LNCaP clone FGC (cell line): ENCODE data around the gene PRKCH.

Experiments used
- DNase-seq: peaks from one replicate; pipeline ENCODE4 v3.0.0-alpha.2; 2011; ENCODE audit warnings: low read depth
- H3K4me3 ChIP-seq: 2 replicates; pipeline ENCODE4 v1.5.1; 2011; ENCODE audit warnings: mild to moderate bottlenecking, low read depth, low read length, control low read depth
- TF ChIP-seq, protein P1 (sequence below): IDR thresholded peaks from 2 replicates; pipeline ENCODE4 v1.5.1; 2012; ENCODE audit warnings: mild to moderate bottlenecking; ENCODE audit not compliant: control insufficient read depth, insufficient read depth; ENCODE audit errors: extremely low read depth

Gene PRKCH

GRCh38 chr14:61536661-61537562 lies 215.5 kb downstream of the PRKCH start:
- no peak for DNase-seq
- H3K4me3 ChIP-seq, result no peak overlapping the region
- TF ChIP-seq, protein P1, sequence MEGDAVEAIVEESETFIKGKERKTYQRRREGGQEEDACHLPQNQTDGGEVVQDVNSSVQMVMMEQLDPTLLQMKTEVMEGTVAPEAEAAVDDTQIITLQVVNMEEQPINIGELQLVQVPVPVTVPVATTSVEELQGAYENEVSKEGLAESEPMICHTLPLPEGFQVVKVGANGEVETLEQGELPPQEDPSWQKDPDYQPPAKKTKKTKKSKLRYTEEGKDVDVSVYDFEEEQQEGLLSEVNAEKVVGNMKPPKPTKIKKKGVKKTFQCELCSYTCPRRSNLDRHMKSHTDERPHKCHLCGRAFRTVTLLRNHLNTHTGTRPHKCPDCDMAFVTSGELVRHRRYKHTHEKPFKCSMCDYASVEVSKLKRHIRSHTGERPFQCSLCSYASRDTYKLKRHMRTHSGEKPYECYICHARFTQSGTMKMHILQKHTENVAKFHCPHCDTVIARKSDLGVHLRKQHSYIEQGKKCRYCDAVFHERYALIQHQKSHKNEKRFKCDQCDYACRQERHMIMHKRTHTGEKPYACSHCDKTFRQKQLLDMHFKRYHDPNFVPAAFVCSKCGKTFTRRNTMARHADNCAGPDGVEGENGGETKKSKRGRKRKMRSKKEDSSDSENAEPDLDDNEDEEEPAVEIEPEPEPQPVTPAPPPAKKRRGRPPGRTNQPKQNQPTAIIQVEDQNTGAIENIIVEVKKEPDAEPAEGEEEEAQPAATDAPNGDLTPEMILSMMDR, result no peak

DNA sequence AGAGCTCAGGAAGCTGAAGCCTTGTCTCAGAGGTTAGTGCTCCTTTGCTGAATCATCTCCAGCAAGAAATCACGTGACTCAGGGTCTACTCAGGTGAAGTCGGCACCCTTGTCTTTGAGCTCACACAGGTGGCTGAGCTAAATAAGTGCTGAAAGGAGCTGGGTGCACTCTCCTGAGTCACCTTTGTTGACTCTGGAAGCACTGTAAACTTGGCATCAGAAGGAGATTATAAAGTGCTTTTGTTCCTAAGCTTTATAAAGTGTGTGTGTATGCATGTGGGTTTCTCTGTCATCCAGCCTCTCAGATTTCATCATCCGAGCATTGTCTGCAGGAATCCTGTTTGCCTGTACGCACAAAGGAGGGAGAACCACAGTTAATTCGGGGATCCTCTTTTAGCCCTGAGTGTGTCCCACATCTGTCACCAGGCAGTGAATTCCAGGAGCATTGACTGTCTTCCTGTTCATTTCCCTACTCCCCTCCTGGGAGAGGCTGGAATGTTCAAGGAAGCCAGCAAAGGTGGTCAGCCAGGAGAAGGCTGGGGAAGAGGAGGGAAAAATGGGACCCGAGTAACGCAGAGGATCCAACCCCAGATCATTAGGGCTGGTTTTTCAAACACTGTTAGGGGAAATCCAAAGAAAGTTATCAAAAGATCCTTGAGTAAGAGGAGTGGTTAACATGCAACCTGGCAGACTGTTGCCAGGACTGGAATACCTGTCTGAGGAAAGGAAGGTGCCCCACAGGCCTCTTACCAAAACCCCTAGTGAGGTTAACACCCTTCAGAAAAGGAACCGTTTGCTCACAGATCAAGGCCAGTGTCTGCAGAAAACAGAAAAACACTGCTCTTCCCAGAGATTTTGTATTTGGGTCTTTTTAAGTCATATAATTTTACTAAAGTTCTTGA lies 216.4 kb downstream of the PRKCH start:
- peak; percentile 99 for DNase-seq

GRCh38 chr14:61538464-61539022 lies 217.2 kb downstream of the PRKCH start:
- H3K4me3 ChIP-seq, result no peak overlapping the region
- no peak for DNase-seq
- TF ChIP-seq, protein P1, result no peak

More for the DNA sequence above, 216.4 kb downstream of the PRKCH start:
- TF ChIP-seq, protein P1, result no peak
- H3K4me3 ChIP-seq, result no peak overlapping the region

DNA sequence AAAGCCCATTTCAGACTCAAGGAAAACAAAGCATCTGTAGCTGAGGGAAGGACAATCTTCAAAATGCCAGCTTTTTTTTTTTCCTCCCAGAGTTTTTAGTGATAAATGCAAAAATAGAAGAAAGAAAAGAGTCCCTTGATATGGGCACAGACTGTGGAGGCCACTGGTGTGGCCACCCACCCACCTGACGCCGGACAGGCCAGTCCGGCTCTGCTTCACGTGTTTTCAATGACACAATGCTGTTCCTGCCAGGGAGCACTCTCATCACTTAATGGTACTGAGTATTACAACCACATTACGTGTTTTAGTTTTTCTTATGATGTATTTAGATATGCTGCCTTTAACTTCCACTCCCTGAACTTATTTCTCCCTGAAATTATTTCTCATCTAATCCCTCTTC lies 218.3 kb downstream of the PRKCH start:
- TF ChIP-seq, protein P1, result no peak
- no peak for DNase-seq
- no peak overlapping the region for H3K4me3 ChIP-seq

GRCh38 chr14:61540931-61541330 lies 219.6 kb downstream of the PRKCH start:
- DNase-seq, result no peak
- TF ChIP-seq, protein P1, result no peak
- no peak overlapping the region for H3K4me3 ChIP-seq

DNA sequence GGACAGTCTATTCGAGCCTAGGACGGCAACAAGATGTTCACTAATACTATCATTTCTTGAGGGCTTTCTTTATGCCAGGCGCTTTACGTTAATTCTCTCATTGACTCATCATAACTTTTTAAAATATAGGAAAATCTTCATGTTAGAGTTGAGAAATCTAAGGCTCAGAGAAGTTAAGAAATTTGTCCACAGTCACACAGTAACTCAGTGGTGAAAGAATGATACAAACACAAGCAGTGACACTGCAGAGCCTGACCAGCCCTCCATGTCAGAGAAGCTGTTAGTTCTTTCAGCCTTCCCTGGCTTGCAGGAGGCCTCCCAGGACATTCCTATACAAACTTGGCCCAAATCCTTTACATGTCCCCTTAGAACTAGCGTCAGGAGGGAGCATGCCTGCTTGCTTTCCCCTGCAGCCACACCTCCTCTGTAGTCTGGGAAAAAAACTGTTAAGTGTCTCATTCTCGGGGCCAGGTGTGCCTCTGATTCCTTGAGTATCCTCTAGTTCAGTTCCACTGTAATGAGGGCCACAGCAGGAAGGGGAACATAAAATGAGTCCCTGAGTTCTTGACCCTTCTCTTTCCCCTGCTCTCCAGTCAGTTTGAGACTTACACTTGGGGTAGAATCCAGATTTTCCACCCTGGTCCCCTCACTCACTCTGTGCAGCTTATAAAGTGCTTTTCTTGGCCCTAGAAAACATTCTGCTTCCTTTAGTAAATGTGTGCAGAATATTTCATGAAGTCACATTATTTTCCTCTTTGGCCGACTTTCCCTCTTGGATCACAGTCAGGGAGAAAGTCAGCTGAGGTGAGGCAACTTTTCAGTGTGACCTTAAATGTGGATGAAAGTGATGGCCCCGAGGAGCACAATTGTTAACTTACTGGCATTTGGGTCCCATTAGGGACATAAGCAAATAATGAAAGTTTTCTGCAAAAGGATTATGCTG lies 221.7 kb downstream of the PRKCH start:
- no peak for DNase-seq
- no peak overlapping the region for H3K4me3 ChIP-seq
- TF ChIP-seq, protein P1, result no peak
